Activated T-cell treated with anti-CD3 and anti-CD28 coated beads, Interleukin-2, amount 50 U/mL, for 72 hours (primary cell): ENCODE results near the gene TOMM22. TPM values are rescaled to one million over a fixed set of nuclear protein-coding genes. Genes with fewer than 3 reads are reported as not detected.

Experiments
- total RNA-seq, 2 donors: library from RNA; stranded (reverse); gene quantifications; one replicate each; pipeline ENCODE4 v1.2.3, GENCODE V29; 2022

TOMM22 gene
- total RNA-seq, 2 donors from 2014 or later, result 65.4 to 67.1 TPM

Other genes starting within 250 kb of the TOMM22 start
- gene KCNJ4, start 226.8 kb upstream of the TOMM22 start, total RNA-seq, result not detected
- gene KDELR3, start 213.9 kb upstream of the TOMM22 start, total RNA-seq, result under 1 TPM; 0.31 to 0.37 TPM
- 100 to 1,000 TPM; 374 to 431 TPM for gene DDX17, start 175.6 kb upstream of the TOMM22 start, total RNA-seq
- gene DMC1, start 111.8 kb upstream of the TOMM22 start, total RNA-seq, result 10 to 100 TPM; 25.1 to 30.7 TPM
- gene FAM227A, start 25.6 kb upstream of the TOMM22 start, total RNA-seq, result under 1 TPM; 0.28 to 0.34 TPM
- 10 to 100 TPM; 22.2 to 26.2 TPM for gene CBY1, start 25.3 kb upstream of the TOMM22 start, total RNA-seq
- 100 to 1,000 TPM; 144 to 161 TPM for gene JOSD1, start 19.0 kb downstream of the TOMM22 start, total RNA-seq
- gene GTPBP1, start 24.0 kb downstream of the TOMM22 start, total RNA-seq, result 100 to 1,000 TPM in 1 of 2 donors, 10 to 100 TPM in 1; 96.8 to 127 TPM
- 100 to 1,000 TPM; 175 to 179 TPM for gene SUN2, start 74.0 kb downstream of the TOMM22 start, total RNA-seq
- 10 to 100 TPM; 10.6 to 16.6 TPM for gene DNAL4, start 112.2 kb downstream of the TOMM22 start, total RNA-seq
- gene NPTXR, start 162.1 kb downstream of the TOMM22 start, total RNA-seq, result 1 to 10 TPM; 6.3 to 6.4 TPM
- gene CBX6, start 190.3 kb downstream of the TOMM22 start, total RNA-seq, result 100 to 1,000 TPM; 116 to 124 TPM